Colonic mucosa (tissue), 4 donors: Measurements from ENCODE around the gene EMC1. TPM values are rescaled to one million over a fixed set of nuclear protein-coding genes. Genes with fewer than 3 reads are reported as not detected.
"Not testable (repeated sequence)": the region's sequence is repeated elsewhere in the genome, so short reads cannot be mapped to it uniquely, and the experiment has no call there.

Experiments
- DNase-seq: peaks from one replicate; pipeline ENCODE4 v3.0.0-alpha.2; 2020
- H3K27ac ChIP-seq: fragments of 200-600 bp; one replicate; pipeline ENCODE4 v1.8.0; 2021
- H3K27me3 ChIP-seq: fragments of 200-600 bp; one replicate; pipeline ENCODE4 v1.8.0; 2021
- H3K36me3 ChIP-seq: fragments of 200-600 bp; one replicate; pipeline ENCODE4 v1.8.0; 2021
- H3K4me1 ChIP-seq: fragments of 200-600 bp; one replicate; pipeline ENCODE4 v1.8.0; 2021; ENCODE audit warnings: mild to moderate bottlenecking
- H3K4me3 ChIP-seq: fragments of 200-600 bp; one replicate; pipeline ENCODE4 v1.8.0; 2021
- H3K9ac ChIP-seq, 2 donors: one replicate each; pipeline ENCODE4 v1.7.0; 2013; ENCODE audit warnings: control low read depth in 2 of 2, low read depth in 2 of 2, low read length in 2 of 2
- H3K9me3 ChIP-seq: fragments of 200-600 bp; one replicate; pipeline ENCODE4 v1.8.0; 2021
- CTCF ChIP-seq: fragments of 200-600 bp; IDR thresholded peaks from one replicate; pipeline ENCODE4 v1.8.0; 2022; ENCODE audit warnings: antibody characterized with exemption, mild to moderate bottlenecking
- intact Hi-C: fragments of 100-400 bp; cut with DNase I; formaldehyde crosslinking; loops from one replicate; pipeline ENCODE4 v1.14.1; 2022
- total RNA-seq, 2 donors: library from RNA; stranded (reverse); fragmentation: NEBNext Ultra II Directional in 1 of 2; extraction: Animal tissue kit (Norgen Biotek cat#: 25700) in 1 of 2; gene quantifications; one replicate each; pipeline ENCODE4 v1.2.1, GENCODE V29; 2021
- donor health status: healthy.
- donor health status: DM: no; HTN: no; CAD: no.
- donor health status: DM: no; HTN: no; CAD: no.

EMC1 gene
- total RNA-seq, 2 donors from 2014 or later = 35.3 to 51.1 TPM

GRCh38 chr1:19186001-19186400, 65.3 kb downstream of the EMC1 start:
- Histone ChIP-seq H3K9ac (no peak overlapping the region), H3K9me3 (no peaks in the 10 kb centered on the region), H3K36me3 (peaks cover 23% of the 10 kb centered on the region), H3K27me3 (no peaks in the 10 kb centered on the region), H3K4me1 (no peaks in the 10 kb centered on the region), H3K4me3 (no peak overlapping the region), H3K27ac (no peak overlapping the region)
- no peak for TF ChIP-seq CTCF
- intact Hi-C loops = no loop called here
- DNase-seq = no peak

DNA sequence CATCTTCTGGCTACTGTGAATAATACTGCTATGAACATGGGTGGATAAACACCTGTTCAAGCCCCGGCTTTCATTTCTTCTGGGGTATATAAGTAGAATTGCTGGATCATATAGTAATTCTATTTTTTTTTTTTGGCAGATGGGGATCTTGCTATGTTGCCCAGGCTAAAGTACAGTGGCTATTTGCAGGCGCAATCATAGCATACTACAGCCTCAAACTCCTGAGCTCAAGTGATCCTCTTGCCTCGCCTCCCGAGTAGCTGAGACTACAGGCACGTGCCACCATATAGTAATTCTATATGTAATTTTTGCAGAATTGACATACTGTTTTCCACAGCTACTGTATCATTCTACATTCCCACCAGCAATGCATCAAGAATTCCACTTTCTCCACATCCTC, 69.1 kb downstream of the EMC1 start:
- Histone ChIP-seq H3K27ac (no peak overlapping the region), H3K27me3 (no peaks in the 10 kb centered on the region), H3K4me1 (no peaks in the 10 kb centered on the region), H3K9me3 (no peaks in the 10 kb centered on the region), H3K4me3 (no peak overlapping the region), H3K9ac (no peak overlapping the region), H3K36me3 (peaks cover 32% of the 10 kb centered on the region)
- TF ChIP-seq CTCF = no peak
- no peak for DNase-seq
- intact Hi-C loops = no loop called here

GRCh38 chr1:19180265-19180657, 71.1 kb downstream of the EMC1 start:
- H3K4me1 ChIP-seq, H3K9ac ChIP-seq, DNase-seq, H3K27me3 ChIP-seq, intact Hi-C loops, H3K27ac ChIP-seq, H3K9me3 ChIP-seq, H3K4me3 ChIP-seq: not testable (repeated sequence)
- H3K36me3 ChIP-seq = peaks cover 33% of the 10 kb centered on the region

- peaks cover 33% of the 10 kb centered on the region for H3K36me3 ChIP-seq
- intact Hi-C loops = loop anchor here (5.0 kb wide), 1 partner anchor 63 kb away; no protein-coding TSS in a partner anchor
These were observed 71.6 kb downstream of the EMC1 start for GRCh38 chr1:19179597-19180264.

GRCh38 chr1:19178734-19179398, 72.5 kb downstream of the EMC1 start:
- no peak overlapping the region for H3K27ac ChIP-seq
- no peak for TF ChIP-seq CTCF
- H3K36me3 ChIP-seq = peaks cover 32% of the 10 kb centered on the region
- no peaks in the 10 kb centered on the region for H3K9me3 ChIP-seq
- H3K4me3 ChIP-seq = no peak overlapping the region
- intact Hi-C loops = loop anchor here (5.0 kb wide), 1 partner anchor 63 kb away; no protein-coding TSS in a partner anchor
- no peak for DNase-seq
- H3K9ac ChIP-seq = no peak overlapping the region
- no peaks in the 10 kb centered on the region for H3K27me3 ChIP-seq
- H3K4me1 ChIP-seq = no peaks in the 10 kb centered on the region

More at GRCh38 chr1:19179597-19180264, 71.6 kb downstream of the EMC1 start:
- Histone ChIP-seq H3K4me3 (no peak overlapping the region), H3K27me3 (no peaks in the 10 kb centered on the region), H3K9ac (no peak overlapping the region), H3K4me1 (no peaks in the 10 kb centered on the region), H3K27ac (no peak overlapping the region), H3K9me3 (no peaks in the 10 kb centered on the region)
- TF ChIP-seq CTCF = no peak
- DNase-seq = no peak

DNA sequence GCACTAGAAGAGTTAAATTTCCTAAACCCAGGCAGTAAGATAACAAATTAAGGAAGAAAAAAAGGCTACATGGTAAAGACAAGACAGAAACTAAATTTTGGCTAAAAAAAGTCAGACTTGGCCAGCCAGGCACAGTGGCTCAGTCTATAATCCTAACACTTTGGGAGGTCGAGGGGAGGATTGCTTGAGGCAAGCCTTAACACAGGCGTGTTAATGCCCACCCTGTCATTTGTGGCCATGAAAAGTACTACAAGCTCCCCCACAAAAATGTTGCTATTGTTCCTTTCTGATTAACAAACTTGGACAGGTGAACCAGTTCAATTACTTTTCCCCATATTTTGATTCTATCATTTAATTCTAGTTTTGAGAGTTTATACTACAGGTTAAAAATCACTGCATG, 73.5 kb downstream of the EMC1 start:
- H3K4me1 ChIP-seq = no peaks in the 10 kb centered on the region
- no peaks in the 10 kb centered on the region for H3K9me3 ChIP-seq
- DNase-seq = no peak
- H3K4me3 ChIP-seq = no peak overlapping the region
- TF ChIP-seq CTCF = no peak
- intact Hi-C loops = loop anchor here (5.0 kb wide), 1 partner anchor 64 kb away; no protein-coding TSS in a partner anchor
- no peaks in the 10 kb centered on the region for H3K27me3 ChIP-seq
- H3K27ac ChIP-seq = no peak overlapping the region
- H3K9ac ChIP-seq = no peak overlapping the region
- H3K36me3 ChIP-seq = peaks cover 26% of the 10 kb centered on the region
